OCI-LY3 (cell line): Measurements from ENCODE around the gene MARK4.
"Not testable (repeated sequence)": the region's sequence is repeated elsewhere in the genome, so short reads cannot be mapped to it uniquely, and the experiment has no call there.

Experiments
- H2AFZ ChIP-seq: fragments of 200-600, 300-600 bp; shearing (Covaris generic); 2 replicates; pipeline ENCODE4 v1.6.0; 2014; ENCODE audit warnings: antibody characterized with exemption, low read depth, low read length
- H3K27ac ChIP-seq: fragments of 200-600, 300-600 bp; sonication (generic); 2 replicates; pipeline ENCODE4 v1.5.1; 2014; ENCODE audit warnings: mild to moderate bottlenecking, low read length, moderate library complexity, mixed read lengths
- H3K27me3 ChIP-seq: fragments of 200-600, 300-600 bp; sonication (generic); 2 replicates; pipeline ENCODE4 v1.6.1; 2014; ENCODE audit warnings: low read depth, low read length, mixed read lengths
- H3K36me3 ChIP-seq: fragments of 200-600, 300-600 bp; sonication (generic); replicated peaks from 2 replicates; pipeline ENCODE3; 2014; ENCODE audit warnings: low read depth, low read length, mixed read lengths
- H3K4me1 ChIP-seq: fragments of 300-600, 200-600 bp; sonication (generic); 2 replicates; pipeline ENCODE4 v1.6.1; 2014; ENCODE audit warnings: low read length, mixed read lengths
- H3K4me2 ChIP-seq: fragments of 200-600, 300-600 bp; sonication (generic); 2 replicates; pipeline ENCODE4 v1.6.1; 2014; ENCODE audit warnings: low read length, mixed read lengths
- H3K4me3 ChIP-seq: fragments of 300-600, 200-600 bp; sonication (generic); 2 replicates; pipeline ENCODE4 v1.5.1; 2014; ENCODE audit warnings: antibody characterized with exemption, mild to moderate bottlenecking, low read length, moderate library complexity
- H3K79me2 ChIP-seq: fragments of 300-600, 200-600 bp; shearing (Covaris generic); 2 replicates; pipeline ENCODE4 v1.6.1; 2014; ENCODE audit warnings: mild to moderate bottlenecking, low read length, mixed read lengths
- H3K9ac ChIP-seq: fragments of 300-600, 200-600 bp; shearing (Covaris generic); 2 replicates; pipeline ENCODE4 v1.6.0; 2014; ENCODE audit warnings: mild to moderate bottlenecking, low read length, moderate library complexity
- H3K9me3 ChIP-seq: fragments of 200-600, 300-600 bp; shearing (Covaris generic); 2 replicates; pipeline ENCODE4 v1.6.1; 2014; ENCODE audit warnings: low read length, mixed read lengths; ENCODE audit not compliant: insufficient read depth
- H4K20me1 ChIP-seq: fragments of 200-600, 300-600 bp; sonication (generic); 2 replicates; pipeline ENCODE4 v1.6.1; 2016; ENCODE audit warnings: low read length, mixed read lengths; ENCODE audit not compliant: insufficient read depth
- CTCF ChIP-seq: fragments of 200-600, 300-600 bp; sonication (generic); IDR thresholded peaks from 2 replicates; pipeline ENCODE4 v1.5.1; 2014; ENCODE audit warnings: antibody characterized with exemption, low read length, low read depth
- EZH2phosphoT487 ChIP-seq: fragments of 200-600 bp; shearing (Covaris generic); IDR thresholded peaks from 2 replicates; pipeline ENCODE4 v1.6.1; 2018; ENCODE audit warnings: antibody characterized with exemption, mixed run types, low read depth

The MARK4 gene

GRCh38 chr19:45222724-45223123 lies 28.3 kb upstream of the MARK4 start:
- Histone ChIP-seq H2AFZ (no peak overlapping the region), H3K79me2 (no peaks in the 10 kb centered on the region), H3K27me3 (peaks cover 29% of the 10 kb centered on the region), H3K27ac (no peak overlapping the region), H3K4me2 (no peak overlapping the region), H3K9me3 (no peaks in the 10 kb centered on the region), H3K36me3 (no peaks in the 10 kb centered on the region), H3K4me3 (no peak overlapping the region), H4K20me1 (no peaks in the 10 kb centered on the region), H3K4me1 (peaks cover 9% of the 10 kb centered on the region), H3K9ac (no peak overlapping the region)
- TF ChIP-seq EZH2phosphoT487 (no peak), CTCF (no peak)

GRCh38 chr19:45223879-45224278 lies 27.2 kb upstream of the MARK4 start:
- Histone ChIP-seq H3K36me3 (no peaks in the 10 kb centered on the region), H2AFZ (no peak overlapping the region), H3K9me3 (no peaks in the 10 kb centered on the region), H3K27ac (no peak overlapping the region), H3K9ac (no peak overlapping the region), H3K4me3 (no peak overlapping the region), H3K4me2 (no peak overlapping the region), H4K20me1 (no peaks in the 10 kb centered on the region), H3K27me3 (peaks cover 29% of the 10 kb centered on the region), H3K4me1 (peaks cover 9% of the 10 kb centered on the region), H3K79me2 (no peaks in the 10 kb centered on the region)
- TF ChIP-seq CTCF (no peak), EZH2phosphoT487 (no peak)

- H3K79me2 ChIP-seq: no peaks in the 10 kb centered on the region
- H2AFZ ChIP-seq: no peak overlapping the region
- no peak overlapping the region for H3K27ac ChIP-seq
- H3K4me1 ChIP-seq: peaks cover 5% of the 10 kb centered on the region; the same call in 1 of the 2 replicates
- H3K4me2 ChIP-seq: no peak overlapping the region
- no peak overlapping the region for H3K9ac ChIP-seq
- peaks cover 26% of the 10 kb centered on the region for H3K27me3 ChIP-seq
- no peaks in the 10 kb centered on the region for H4K20me1 ChIP-seq
- no peak overlapping the region for H3K4me3 ChIP-seq
- no peaks in the 10 kb centered on the region for H3K9me3 ChIP-seq
- TF ChIP-seq CTCF (no peak), EZH2phosphoT487 (no peak)
- no peaks in the 10 kb centered on the region for H3K36me3 ChIP-seq
Observed at GRCh38 chr19:45224645-45225044, 26.4 kb upstream of the MARK4 start.

- not testable (repeated sequence) for H3K9me3 ChIP-seq, H3K4me1 ChIP-seq, H3K27ac ChIP-seq, H3K9ac ChIP-seq, H3K4me2 ChIP-seq, H3K79me2 ChIP-seq, H2AFZ ChIP-seq, H4K20me1 ChIP-seq, H3K27me3 ChIP-seq, H3K36me3 ChIP-seq, H3K4me3 ChIP-seq
Observed at GRCh38 chr19:45229056-45229455, 22.0 kb upstream of the MARK4 start.

- Histone ChIP-seq H4K20me1 (no peaks in the 10 kb centered on the region), H3K9ac (no peak overlapping the region), H3K36me3 (no peaks in the 10 kb centered on the region), H3K79me2 (no peaks in the 10 kb centered on the region), H3K4me1 (no peaks in the 10 kb centered on the region), H3K27ac (no peak overlapping the region), H2AFZ (no peak overlapping the region), H3K4me2 (no peak overlapping the region), H3K4me3 (no peak overlapping the region), H3K27me3 (no peaks in the 10 kb centered on the region; the same call in 1 of the 2 replicates), H3K9me3 (no peaks in the 10 kb centered on the region)
- TF ChIP-seq EZH2phosphoT487 (no peak), CTCF (no peak)
Observed at GRCh38 chr19:45231891-45232290, 19.2 kb upstream of the MARK4 start.
